ENCODE data around the gene MKRN2OS.

GRCh38 chr3:12590096-12590495 lies 44.8 kb upstream of the MKRN2OS start:
- TF ChIP-seq CTCF (IDR thresholded peaks at IDR 0.05) (no peak), POLR2A (IDR thresholded peaks at IDR 0.05) (no peak)
